OCI-LY7 (cell line): ENCODE data around the gene ADPRH. TPM values are rescaled to one million over a fixed set of nuclear protein-coding genes. Genes with fewer than 3 reads are reported as not detected.

Source experiments
- BruUV-seq: library from RNA; stranded (reverse); fragments of 400-500 nt; replicated peaks from 2 replicates; lab custom pipeline; 2021; lab: Mats Ljungman, UMichigan
- CTCF ChIA-PET: fragments of 300-600 bp; sonication (Branson Sonifier 250); formaldehyde crosslinking; loops from one replicate; lab custom pipeline; 2022; ENCODE audit warnings: antibody characterized with exemption; ENCODE audit not compliant: unreplicated experiment; lab: Charles Lee
- POLR2A ChIA-PET: fragments of 300-600 bp; sonication (Branson Sonifier 250); formaldehyde crosslinking; loops from one replicate; lab custom pipeline; 2022; ENCODE audit warnings: antibody characterized with exemption; lab: Charles Lee
- DNase-seq: peaks from one replicate; pipeline ENCODE4 v3.0.0-alpha.2; 2015; ENCODE audit warnings: low spot score
- H2AFZ ChIP-seq: fragments of 200-600 bp; sonication (generic), shearing (Covaris generic); 2 replicates; pipeline ENCODE4 v1.6.1; 2014; ENCODE audit warnings: mild to moderate bottlenecking, antibody characterized with exemption, low read length, moderate library complexity
- H3K27ac ChIP-seq: fragments of 200-600 bp; sonication (generic); 2 replicates; pipeline ENCODE4 v1.5.1; 2014; ENCODE audit warnings: mixed run types, low read depth, mild to moderate bottlenecking, moderate library complexity, low read length, inconsistent platforms; ENCODE audit not compliant: poor library complexity, severe bottlenecking
- H3K36me3 ChIP-seq: fragments of 200-600 bp; sonication (generic); 2 replicates; pipeline ENCODE4 v1.6.1; 2014; ENCODE audit warnings: mild to moderate bottlenecking, antibody characterized with exemption, low read length, moderate library complexity, mixed read lengths; ENCODE audit not compliant: insufficient read depth
- H3K4me1 ChIP-seq: fragments of 200-600 bp; sonication (generic); 2 replicates; pipeline ENCODE4 v1.5.1; 2014; ENCODE audit warnings: mild to moderate bottlenecking, low read length; ENCODE audit not compliant: insufficient read depth, poor library complexity, severe bottlenecking
- H3K4me2 ChIP-seq: fragments of 200-600 bp; sonication (generic); 2 replicates; pipeline ENCODE4 v1.6.1; 2014; ENCODE audit warnings: mild to moderate bottlenecking, low read length
- H3K4me3 ChIP-seq: fragments of 200-600 bp; sonication (generic); 2 replicates; pipeline ENCODE4 v1.5.1; 2014; ENCODE audit warnings: mild to moderate bottlenecking, low read depth, low read length; ENCODE audit not compliant: poor library complexity, severe bottlenecking
- H3K79me2 ChIP-seq: fragments of 200-600 bp; sonication (generic); 2 replicates; pipeline ENCODE4 v1.6.1; 2016; ENCODE audit warnings: low read depth, mild to moderate bottlenecking, low read length, moderate library complexity, mixed read lengths; ENCODE audit not compliant: insufficient read depth
- H3K9me2 ChIP-seq: fragments of 200-600 bp; sonication (generic); 2 replicates; pipeline ENCODE4 v1.6.1; 2016; ENCODE audit warnings: mild to moderate bottlenecking, low read length, mixed read lengths; ENCODE audit not compliant: insufficient read depth
- H3K9me3 ChIP-seq: fragments of 200-600 bp; sonication (generic); 2 replicates; pipeline ENCODE4 v1.6.1; 2014; ENCODE audit warnings: mild to moderate bottlenecking, mixed run types, low read length, mixed read lengths
- H4K20me1 ChIP-seq: fragments of 200-600 bp; sonication (generic); 2 replicates; pipeline ENCODE4 v1.6.1; 2014; ENCODE audit warnings: mild to moderate bottlenecking, antibody characterized with exemption, low read length, moderate library complexity, mixed read lengths; ENCODE audit not compliant: insufficient read depth
- EZH2phosphoT487 ChIP-seq: fragments of 200-600 bp; sonication (generic); IDR thresholded peaks from 2 replicates; pipeline ENCODE4 v1.6.1; 2018; ENCODE audit warnings: low read depth, borderline replicate concordance, mild to moderate bottlenecking, mixed run types, antibody characterized with exemption, low read length, moderate library complexity, mixed read lengths
- intact Hi-C: fragments of 100-400 bp; cut with micrococcal nuclease; formaldehyde crosslinking; loops from one replicate; pipeline ENCODE4 v1.10.0; 2022; ENCODE audit not compliant: unreplicated experiment
- total RNA-seq, 2 experiments: library from RNA; depleted of rRNA in 1 of 2; stranded (reverse); fragments of >200 nt in 1 of 2; shearing (Covaris generic) in 1 of 2; gene quantifications; 2 replicates each; pipeline ENCODE4 v1.2.3, GENCODE V29; 2014 to 2022
- TF ChIP-seq, protein P1 (sequence below): fragments of 200-600 bp; sonication (generic); conservative IDR thresholded peaks from 2 replicates; pipeline ENCODE4 v1.5.1; 2014; ENCODE audit warnings: mild to moderate bottlenecking, antibody characterized with exemption, low read length, moderate library complexity, mixed read lengths

The ADPRH gene
- total RNA-seq, 2 experiments from 2014 or later: not detected

GRCh38 chr3:119632216-119632615, 52.9 kb downstream of the ADPRH start:
- CTCF ChIA-PET: no interaction called here
- POLR2A ChIA-PET: interaction anchor here (0.7 kb wide), 1 partner anchor 29 kb away, joined by 3 read pairs; no protein-coding TSS in a partner anchor
- intact Hi-C loops: no loop called here
- Histone ChIP-seq H3K79me2 (no peaks in the 10 kb centered on the region), H3K4me2 (no peak overlapping the region), H3K27ac (no peak overlapping the region), H3K4me3 (no peak overlapping the region), H4K20me1 (no peaks in the 10 kb centered on the region), H3K4me1 (no peaks in the 10 kb centered on the region), H2AFZ (no peak overlapping the region), H3K9me2 (no peaks in the 10 kb centered on the region), H3K36me3 (no peaks in the 10 kb centered on the region), H3K9me3 (no peaks in the 10 kb centered on the region)
- no peak for DNase-seq
- no peak for TF ChIP-seq EZH2phosphoT487
- TF ChIP-seq, protein P1, sequence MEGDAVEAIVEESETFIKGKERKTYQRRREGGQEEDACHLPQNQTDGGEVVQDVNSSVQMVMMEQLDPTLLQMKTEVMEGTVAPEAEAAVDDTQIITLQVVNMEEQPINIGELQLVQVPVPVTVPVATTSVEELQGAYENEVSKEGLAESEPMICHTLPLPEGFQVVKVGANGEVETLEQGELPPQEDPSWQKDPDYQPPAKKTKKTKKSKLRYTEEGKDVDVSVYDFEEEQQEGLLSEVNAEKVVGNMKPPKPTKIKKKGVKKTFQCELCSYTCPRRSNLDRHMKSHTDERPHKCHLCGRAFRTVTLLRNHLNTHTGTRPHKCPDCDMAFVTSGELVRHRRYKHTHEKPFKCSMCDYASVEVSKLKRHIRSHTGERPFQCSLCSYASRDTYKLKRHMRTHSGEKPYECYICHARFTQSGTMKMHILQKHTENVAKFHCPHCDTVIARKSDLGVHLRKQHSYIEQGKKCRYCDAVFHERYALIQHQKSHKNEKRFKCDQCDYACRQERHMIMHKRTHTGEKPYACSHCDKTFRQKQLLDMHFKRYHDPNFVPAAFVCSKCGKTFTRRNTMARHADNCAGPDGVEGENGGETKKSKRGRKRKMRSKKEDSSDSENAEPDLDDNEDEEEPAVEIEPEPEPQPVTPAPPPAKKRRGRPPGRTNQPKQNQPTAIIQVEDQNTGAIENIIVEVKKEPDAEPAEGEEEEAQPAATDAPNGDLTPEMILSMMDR: no peak
- BruUV-seq: no TSS peak

- no TSS peak for BruUV-seq
- ChIA-PET CTCF (no interaction called here), POLR2A (no interaction called here)
- Histone ChIP-seq H3K4me2 (no peak overlapping the region), H2AFZ (no peak overlapping the region), H3K9me2 (no peaks in the 10 kb centered on the region), H4K20me1 (no peaks in the 10 kb centered on the region), H3K27ac (no peak overlapping the region), H3K79me2 (no peaks in the 10 kb centered on the region), H3K36me3 (no peaks in the 10 kb centered on the region), H3K4me3 (no peak overlapping the region), H3K9me3 (no peaks in the 10 kb centered on the region), H3K4me1 (no peaks in the 10 kb centered on the region)
- DNase-seq: no peak
- no peak for TF ChIP-seq EZH2phosphoT487
- TF ChIP-seq, protein P1: no peak
- intact Hi-C loops: no loop called here
Measured at GRCh38 chr3:119632829-119633228, 53.5 kb downstream of the ADPRH start.

DNA sequence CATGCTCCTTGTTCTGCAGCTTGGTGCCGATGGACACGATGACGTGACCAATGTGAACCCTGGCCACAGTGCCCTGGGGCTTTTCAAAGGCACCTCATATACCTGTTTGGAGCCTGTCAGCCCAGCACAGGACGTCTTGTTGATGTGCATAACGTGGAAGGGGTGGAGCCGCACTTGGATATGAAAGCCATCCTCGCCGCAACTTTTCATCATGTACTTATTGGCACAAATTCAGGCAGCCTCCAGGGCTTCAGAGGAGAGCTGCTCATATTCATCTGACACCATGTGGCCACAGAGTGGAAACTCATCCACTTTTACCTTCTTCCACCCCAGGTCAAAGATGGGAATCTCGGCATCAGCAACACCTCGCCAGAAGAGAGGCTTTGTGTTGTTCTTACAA, 56.4 kb downstream of the ADPRH start:
- no peak overlapping the region for H3K4me3 ChIP-seq
- intact Hi-C loops: no loop called here
- no peak overlapping the region for H3K4me2 ChIP-seq
- no peaks in the 10 kb centered on the region for H3K9me2 ChIP-seq
- H3K79me2 ChIP-seq: no peaks in the 10 kb centered on the region
- H3K36me3 ChIP-seq: no peaks in the 10 kb centered on the region
- CTCF ChIA-PET: no interaction called here
- H4K20me1 ChIP-seq: no peaks in the 10 kb centered on the region
- no peaks in the 10 kb centered on the region for H3K4me1 ChIP-seq
- H3K9me3 ChIP-seq: no peaks in the 10 kb centered on the region
- no peak for DNase-seq
- no peak overlapping the region for H3K27ac ChIP-seq
- no peak for TF ChIP-seq EZH2phosphoT487
- TF ChIP-seq, protein P1: no peak
- POLR2A ChIA-PET: no interaction called here
- BruUV-seq: no TSS peak
- no peak overlapping the region for H2AFZ ChIP-seq
